ENCODE measurements around the gene SMARCB1. TPM values are rescaled to one million over a fixed set of nuclear protein-coding genes. Genes with fewer than 3 reads are reported as not detected.
"Not testable (repeated sequence)": the region's sequence is repeated elsewhere in the genome, so short reads cannot be mapped to it uniquely, and the experiment has no call there.

SMARCB1 gene
- total and polyA plus RNA-seq, 2 experiments from 2014 or later = 114 to 132 TPM

GRCh38 chr22:23860187-23860586, 73.4 kb downstream of the SMARCB1 start:
- H3K27ac ChIP-seq (ENCODE audit: low read depth); H4K20me1 ChIP-seq (replicated peaks; ENCODE audit: insufficient read depth); H3K79me2 ChIP-seq (replicated peaks; ENCODE audit: insufficient read depth); H3K27ac Mint-ChIP-seq; H2AFZ ChIP-seq; H3K9me3 Mint-ChIP-seq; H3K9me2 ChIP-seq (ENCODE audit: insufficient read depth); H3K4me3 Mint-ChIP-seq; H3K36me3 ChIP-seq (ENCODE audit: insufficient read depth); H3K4me2 ChIP-seq; H3K27me3 ChIP-seq (ENCODE audit: insufficient read depth); ATAC-seq; DNase-seq (ENCODE audit: low spot score); H3K4me3 ChIP-seq: not testable (repeated sequence)
- Histone ChIP-seq H3K4me1 (ENCODE audit: insufficient read depth) (peaks cover 11% of the 10 kb centered on the region), H3F3A (replicated peaks; ENCODE audit: low read depth) (peaks cover 25% of the 10 kb centered on the region)
- Mint-ChIP-seq H3K36me3 (ENCODE audit: low read depth) (peaks cover 15% of the 10 kb centered on the region), H3K4me1 (peaks cover 21% of the 10 kb centered on the region), H3K27me3 (ENCODE audit: insufficient read depth, low read depth, poor library complexity) (peaks cover 15% of the 10 kb centered on the region)

- TF ChIP-seq JUNB (IDR thresholded peaks at IDR 0.05; ENCODE audit: unreplicated experiment) (no peak), CTCF (conservative IDR thresholded peaks at IDR 0.05; ENCODE audit: low read depth in 2 of 2) (peak; percentile 70 to 85), NANOG (IDR thresholded peaks at IDR 0.05; ENCODE audit: borderline replicate concordance) (no peak), ZNF331 (CRISPR knock-in tag; IDR thresholded peaks at IDR 0.05; ENCODE audit: low read depth) (no peak)
- ATAC-seq (peak; percentile 15), DNase-seq (ENCODE audit: low spot score) (peak; percentile 74)
- Histone ChIP-seq H2AFZ (no peak overlapping the region), H3K27ac (ENCODE audit: low read depth) (no peak overlapping the region), H3K36me3 (ENCODE audit: insufficient read depth) (no peaks in the 10 kb centered on the region), H3F3A (replicated peaks; ENCODE audit: low read depth) (peaks cover 16% of the 10 kb centered on the region), H3K4me2 (no peak overlapping the region), H3K4me3 (no peak overlapping the region), H3K79me2 (replicated peaks; ENCODE audit: insufficient read depth) (peaks cover 3% of the 10 kb centered on the region), H4K20me1 (replicated peaks; ENCODE audit: insufficient read depth) (no peaks in the 10 kb centered on the region; the same call in 1 of the 2 replicates), H3K4me1 (ENCODE audit: insufficient read depth) (peaks cover 7% of the 10 kb centered on the region), H3K9me2 (ENCODE audit: insufficient read depth) (no peaks in the 10 kb centered on the region; the same call in 1 of the 2 replicates), H3K27me3 (ENCODE audit: insufficient read depth) (no peaks in the 10 kb centered on the region)
- peaks cover 11% of the 10 kb centered on the region for H3K27me3 Mint-ChIP-seq (ENCODE audit: insufficient read depth, low read depth, poor library complexity)
- peaks cover 14% of the 10 kb centered on the region for H3K4me1 Mint-ChIP-seq
- H3K27ac Mint-ChIP-seq = no peak overlapping the region
- H3K4me3 Mint-ChIP-seq = no peak overlapping the region
- H3K36me3 Mint-ChIP-seq (ENCODE audit: low read depth) = peaks cover 21% of the 10 kb centered on the region; the same call in 2 of the 3 replicates
- no peaks in the 10 kb centered on the region for H3K9me3 Mint-ChIP-seq
These were observed 75.3 kb downstream of the SMARCB1 start for GRCh38 chr22:23862103-23862502.

- H3K27me3 ChIP-seq (ENCODE audit: insufficient read depth); H4K20me1 ChIP-seq (replicated peaks; ENCODE audit: insufficient read depth); H3K4me3 Mint-ChIP-seq; H3K4me1 ChIP-seq (ENCODE audit: insufficient read depth); H3F3A ChIP-seq (replicated peaks; ENCODE audit: low read depth); H3K4me1 Mint-ChIP-seq; H3K27ac ChIP-seq (ENCODE audit: low read depth); H3K79me2 ChIP-seq (replicated peaks; ENCODE audit: insufficient read depth); DNase-seq (ENCODE audit: low spot score); H2AFZ ChIP-seq; H3K9me3 Mint-ChIP-seq; H3K27me3 Mint-ChIP-seq (ENCODE audit: insufficient read depth, low read depth, poor library complexity); H3K4me3 ChIP-seq; H3K4me2 ChIP-seq; H3K36me3 ChIP-seq (ENCODE audit: insufficient read depth); H3K9me2 ChIP-seq (ENCODE audit: insufficient read depth); H3K27ac Mint-ChIP-seq; ATAC-seq: not testable (repeated sequence)
- peaks cover 45% of the 10 kb centered on the region for H3K36me3 Mint-ChIP-seq (ENCODE audit: low read depth)
These were observed 77.9 kb downstream of the SMARCB1 start for GRCh38 chr22:23864499-23865154.

Measured in GM23338 (cell line).